ENCODE data around the gene PUSL1. TPM values are rescaled to one million over a fixed set of nuclear protein-coding genes. Genes with fewer than 3 reads are reported as not detected.

Gene PUSL1
- total RNA-seq = 41.6 and 43.4 TPM in 2 replicates
- polyA plus RNA-seq (2012) = 22.1 TPM

DNA sequence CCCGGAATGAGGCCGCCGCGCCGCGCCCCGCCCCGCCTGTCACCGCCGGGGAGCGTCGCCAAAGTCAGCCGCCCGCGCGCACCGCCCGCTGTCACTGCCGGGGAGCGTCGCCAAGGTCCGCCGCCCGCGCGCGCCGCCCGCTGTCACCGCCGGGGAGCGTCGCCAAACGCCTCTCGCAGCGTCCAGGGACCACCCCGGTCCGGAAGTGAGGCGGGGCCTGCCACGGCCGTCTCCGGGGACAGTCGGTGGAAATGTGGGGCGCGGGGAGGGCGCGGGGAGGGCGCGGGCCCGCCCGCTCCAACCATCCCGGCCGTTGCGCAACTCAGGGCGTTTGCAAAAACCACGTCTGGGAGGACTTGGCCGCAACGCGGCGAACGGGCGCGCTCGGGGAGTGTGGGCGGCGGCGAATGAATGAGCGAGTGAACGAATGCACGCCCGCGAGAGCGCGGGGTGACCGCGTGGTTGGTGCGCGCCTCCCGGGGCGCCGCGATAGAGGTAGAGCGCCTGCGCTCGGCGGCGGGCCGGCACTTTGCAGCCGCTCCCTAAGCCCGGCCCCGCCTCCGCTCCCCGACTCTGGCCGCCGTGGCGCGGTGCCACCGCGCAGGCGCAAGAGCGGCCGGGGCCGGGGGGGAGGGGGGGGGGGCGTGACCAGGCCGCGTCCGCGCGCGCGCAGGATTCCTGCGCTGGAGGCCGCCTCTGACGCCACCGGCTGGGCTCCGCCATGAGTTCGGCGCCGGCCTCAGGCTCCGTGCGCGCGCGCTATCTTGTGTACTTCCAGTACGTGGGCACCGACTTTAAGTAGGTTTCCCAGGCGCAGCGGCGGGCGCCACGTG lies at the start of gene PUSL1, which contains the start of gene ACAP3:
Gene PUSL1, plus strand, starts transcription at position 675 of the 833 bp plus-strand sequence. Its CDS starts 47 bp downstream, at position 722.
Gene ACAP3, minus strand, starts transcription at position 8 of the 833 bp plus-strand sequence. CDS start 115 bp downstream, outside the sequence.
- peak; percentile 90 for DNase-seq (ENCODE audit: low read depth)

GRCh38 chr1:1259119-1259488 lies 49.3 kb upstream of the PUSL1 start:
- DNase-seq (ENCODE audit: low read depth) = no peak

- DNase-seq (ENCODE audit: low read depth) = no peak
Measured at GRCh38 chr1:1259540-1259939, 48.9 kb upstream of the PUSL1 start.

DNA sequence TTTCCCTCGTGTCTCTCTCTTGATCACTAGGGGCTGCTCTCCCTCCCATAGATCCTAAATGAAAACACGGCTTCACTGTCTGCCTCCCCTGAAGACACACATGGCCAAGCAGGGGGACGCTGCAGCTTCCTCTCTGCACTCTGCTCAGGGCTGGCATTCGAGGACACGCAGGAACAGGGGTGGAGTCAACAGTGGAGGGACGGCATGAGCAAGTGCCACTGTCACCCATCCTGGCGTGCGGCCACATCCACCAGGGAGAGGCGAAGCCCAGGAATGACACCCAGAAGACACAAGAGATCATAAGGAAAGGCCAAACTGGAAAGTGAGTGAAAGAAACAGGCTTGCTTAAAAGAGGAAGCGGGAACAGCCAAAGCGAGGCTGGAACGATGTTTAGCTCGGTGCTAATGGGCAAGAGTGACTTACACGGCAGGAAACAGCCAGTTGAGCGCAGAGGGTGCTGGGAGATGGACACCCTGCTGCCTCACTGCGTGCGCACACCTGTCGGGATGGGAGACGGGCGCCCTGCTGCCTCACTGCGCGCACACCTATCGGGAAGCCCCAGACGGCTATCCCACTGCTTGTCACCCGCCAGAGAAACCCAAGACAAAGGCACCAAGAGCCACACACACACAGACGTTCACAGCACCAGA lies 48.3 kb upstream of the PUSL1 start:
- no peak for DNase-seq (ENCODE audit: low read depth)

- DNase-seq (ENCODE audit: low read depth) = no peak
Measured at GRCh38 chr1:1260843-1261560, 47.4 kb upstream of the PUSL1 start.

DNA sequence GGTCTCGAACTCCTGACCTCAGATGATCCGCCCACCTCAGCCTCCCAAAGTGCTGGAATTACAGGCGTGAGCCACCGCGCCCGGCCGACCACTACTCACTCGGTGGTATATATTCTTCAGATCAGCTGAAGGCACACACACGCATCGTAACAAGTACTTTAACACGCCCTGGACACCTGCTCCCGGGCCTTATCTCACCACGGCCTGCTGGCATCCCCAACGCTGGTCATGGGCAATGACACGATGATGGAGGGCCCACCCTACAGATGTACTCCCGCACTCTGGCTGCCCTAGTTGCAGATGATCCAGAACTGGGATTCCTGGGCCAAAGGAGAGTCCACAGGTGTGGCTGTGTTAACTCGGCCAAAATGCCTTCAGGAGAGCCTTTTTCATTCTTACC lies 46.3 kb upstream of the PUSL1 start:
- no peak for DNase-seq (ENCODE audit: low read depth)

DNA sequence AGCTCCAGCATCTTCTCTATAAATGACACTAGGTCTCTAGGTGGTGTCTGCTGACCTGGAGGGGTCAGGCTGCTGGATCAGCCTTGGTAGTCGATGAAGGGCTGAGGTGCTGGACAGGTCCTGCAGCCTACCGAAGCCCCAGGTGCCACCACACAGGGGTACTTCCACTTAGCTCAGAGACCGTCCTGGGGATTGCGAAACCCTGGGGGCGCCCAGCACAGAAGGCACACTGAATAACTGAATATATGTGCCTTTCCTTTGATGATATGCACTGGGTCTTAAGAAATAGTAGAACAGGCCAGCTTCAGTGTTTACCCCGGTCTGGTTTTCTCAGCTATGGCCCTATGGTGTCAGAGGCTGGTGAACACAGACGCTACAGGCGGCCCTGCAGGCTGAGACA lies 45.6 kb upstream of the PUSL1 start:
- no peak for DNase-seq (ENCODE audit: low read depth)

DNA sequence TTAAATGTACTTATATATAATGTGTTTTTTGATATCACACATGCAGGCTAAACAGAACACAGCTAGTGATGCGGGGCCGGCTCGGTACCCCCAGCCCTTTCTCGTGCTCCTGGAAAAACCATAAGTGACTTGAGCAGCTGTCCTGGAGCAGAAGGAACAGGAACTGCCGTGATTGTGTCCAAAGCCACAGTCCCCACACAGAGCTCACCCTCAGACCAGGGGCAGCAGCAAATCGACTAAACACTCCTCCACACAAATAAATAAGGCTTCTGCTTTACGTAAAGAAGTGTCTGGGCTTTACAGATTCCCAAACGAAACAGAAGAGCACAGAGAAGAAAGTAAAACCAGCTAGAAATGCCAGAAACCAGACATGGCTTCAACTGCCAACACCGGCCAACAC lies 44.4 kb upstream of the PUSL1 start:
- DNase-seq (ENCODE audit: low read depth) = peak; percentile 77

DNA sequence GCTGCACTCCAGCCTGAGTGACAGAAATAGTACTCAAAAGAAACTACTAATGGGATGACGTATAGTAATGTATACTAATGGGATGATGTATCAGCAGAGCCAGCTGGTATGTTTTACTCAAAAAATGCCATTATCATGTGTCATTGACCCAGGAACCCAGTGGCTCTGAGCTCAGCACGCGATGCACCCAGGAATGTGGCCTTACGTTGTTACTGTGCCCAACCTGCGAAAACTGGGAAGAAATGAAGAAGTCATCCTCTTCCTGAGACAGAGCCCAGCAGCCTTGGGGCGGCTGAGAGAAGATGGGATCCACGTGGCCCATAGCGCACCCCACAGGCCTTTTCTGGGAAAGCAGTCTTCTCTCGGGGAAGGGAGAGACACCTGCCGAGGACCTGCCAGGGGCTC lies 43.5 kb upstream of the PUSL1 start:
- DNase-seq (ENCODE audit: low read depth) = peak; percentile 83

DNA sequence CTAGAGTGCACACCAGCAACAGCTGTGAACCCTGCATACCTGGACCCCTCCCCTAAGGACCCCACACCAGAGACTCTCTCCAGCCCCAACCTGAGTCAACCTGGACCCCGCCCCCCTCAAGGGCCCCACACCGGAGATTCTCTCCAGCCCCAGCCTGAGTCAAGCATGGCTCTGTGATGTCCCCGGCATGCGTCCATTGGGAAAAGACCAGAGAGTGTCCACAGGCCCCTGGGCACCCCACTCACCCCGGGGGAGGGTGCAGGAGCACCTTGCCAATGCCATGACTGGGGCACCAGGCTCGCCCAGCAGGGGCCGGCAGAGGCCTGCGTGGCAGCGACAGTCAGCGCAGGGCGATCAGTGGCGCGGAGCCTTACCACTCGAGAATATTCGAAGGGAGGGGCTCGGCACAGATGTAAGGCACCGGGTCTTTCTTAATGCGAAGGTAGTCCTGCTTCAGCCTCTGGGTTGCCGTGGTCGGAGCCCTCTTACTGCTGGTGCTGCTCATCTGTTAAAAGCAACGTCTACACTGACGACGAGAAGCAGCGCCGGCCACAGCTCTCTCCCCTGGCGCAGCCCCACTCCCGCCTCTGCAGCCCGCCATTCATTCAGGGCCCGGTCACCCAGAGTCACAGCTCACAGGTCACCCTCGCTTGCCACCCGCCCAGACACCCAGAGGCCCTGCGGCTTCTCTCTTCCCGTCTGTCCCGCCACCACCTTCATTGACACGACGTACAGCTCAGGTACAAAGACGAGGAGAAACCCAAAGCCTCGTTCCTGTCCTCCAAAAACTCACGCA lies 40.7 kb upstream of the PUSL1 start:
- no peak for DNase-seq (ENCODE audit: low read depth)

DNA sequence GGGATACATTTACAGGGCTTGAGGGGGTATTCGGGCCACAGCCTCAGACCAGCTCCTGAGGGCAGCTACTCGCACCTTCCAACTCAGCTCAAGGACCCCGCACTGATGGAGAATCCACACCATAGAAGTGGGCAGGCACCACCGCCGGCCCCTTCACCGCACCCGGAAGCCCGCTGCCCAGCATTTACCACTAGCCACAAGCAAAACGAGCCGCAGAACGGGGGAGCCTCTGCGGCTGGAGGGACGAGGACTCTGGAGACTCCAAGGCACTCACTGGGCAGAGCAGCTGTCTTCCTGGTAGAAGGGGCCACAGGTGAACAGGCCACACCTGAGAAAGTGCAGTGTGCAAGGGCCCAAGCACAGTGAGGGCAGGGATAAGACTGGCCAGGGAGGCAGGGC lies 40.1 kb upstream of the PUSL1 start:
- no peak for DNase-seq (ENCODE audit: low read depth)

DNA sequence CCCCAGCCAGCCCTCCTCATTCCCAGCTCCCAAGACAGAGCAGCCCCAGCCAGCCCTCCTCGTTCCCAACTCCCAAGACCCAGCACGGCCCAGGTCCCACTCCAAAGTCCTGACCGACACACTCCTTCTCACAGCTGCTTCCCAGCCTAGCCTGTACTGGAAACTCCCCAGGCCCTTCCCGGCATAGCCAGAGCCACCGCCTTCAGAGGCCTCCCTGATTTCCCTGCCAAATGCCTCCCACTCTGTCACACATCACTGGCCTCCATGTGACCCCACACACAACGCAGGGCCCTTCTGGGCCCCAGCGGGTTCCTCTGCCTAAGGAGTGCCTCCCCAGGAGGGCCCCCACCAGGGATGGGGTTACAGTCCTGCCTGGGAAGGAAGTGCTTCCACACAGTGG lies 37.6 kb upstream of the PUSL1 start:
- DNase-seq (ENCODE audit: low read depth) = no peak

- DNase-seq (ENCODE audit: low read depth) = no peak
Measured at GRCh38 chr1:1272341-1273208, 35.8 kb upstream of the PUSL1 start.

DNA sequence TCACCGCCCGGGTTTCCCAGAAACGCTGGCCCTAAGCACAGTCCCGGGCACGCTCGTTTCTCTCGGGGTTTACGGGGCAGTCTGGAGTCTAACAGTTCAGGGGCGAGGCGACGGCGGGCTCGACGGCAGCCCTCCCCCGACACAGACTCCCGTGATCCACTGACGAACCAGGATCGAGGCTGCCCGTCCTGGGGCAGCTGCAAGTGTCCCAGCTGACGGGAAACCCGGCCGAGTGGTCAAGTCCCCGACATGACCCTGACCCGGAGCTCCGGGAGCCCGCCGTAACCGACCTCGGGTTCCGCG lies 35.2 kb upstream of the PUSL1 start:
- DNase-seq (ENCODE audit: low read depth) = peak; percentile 38

DNA sequence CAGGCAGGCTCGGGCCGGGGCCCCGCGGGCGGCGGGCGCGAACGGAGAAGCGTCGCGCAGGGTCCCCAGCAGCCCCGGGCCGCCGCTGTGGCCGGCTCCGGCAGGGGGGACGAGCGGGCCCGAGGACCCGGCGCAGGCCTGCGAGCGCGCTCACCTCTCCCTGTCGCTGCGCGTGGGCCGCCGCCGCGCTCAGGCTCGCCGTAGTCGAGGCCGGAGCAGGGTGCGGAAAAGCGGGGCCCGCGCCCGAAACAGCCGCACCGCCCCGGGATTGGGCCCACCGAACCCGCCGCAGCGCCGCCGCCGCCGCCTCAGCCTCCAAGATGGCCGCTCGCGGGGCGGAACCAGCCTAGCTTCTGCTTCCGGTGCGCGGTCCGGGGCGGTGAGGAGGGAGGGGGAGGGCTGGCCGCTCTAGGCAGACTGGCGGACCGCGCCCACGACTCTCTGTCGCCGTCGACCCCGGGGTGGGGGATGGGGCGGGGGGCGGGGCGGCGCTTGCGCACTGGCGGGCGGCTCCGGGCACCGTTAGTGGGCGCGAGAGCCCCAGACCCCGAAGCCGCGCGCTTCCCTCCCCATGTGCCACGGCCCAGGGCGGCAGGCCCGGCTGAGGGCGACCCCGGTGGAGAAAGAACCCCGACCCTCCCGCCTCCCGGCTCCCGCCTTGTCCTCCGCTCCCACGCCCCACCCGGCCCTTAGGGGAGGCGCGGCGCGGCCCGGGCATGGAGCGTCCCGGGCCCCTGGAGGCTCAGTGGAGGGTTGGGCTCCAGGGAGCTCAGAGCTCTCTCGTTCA lies 34.7 kb upstream of the PUSL1 start, which contains the start of gene UBE2J2:
Gene UBE2J2, minus strand, starts transcription at position 343 of the 787 bp plus-strand sequence. CDS start 5,862 bp downstream, outside the sequence.
- peak; percentile 87 for DNase-seq (ENCODE audit: low read depth)

DNA sequence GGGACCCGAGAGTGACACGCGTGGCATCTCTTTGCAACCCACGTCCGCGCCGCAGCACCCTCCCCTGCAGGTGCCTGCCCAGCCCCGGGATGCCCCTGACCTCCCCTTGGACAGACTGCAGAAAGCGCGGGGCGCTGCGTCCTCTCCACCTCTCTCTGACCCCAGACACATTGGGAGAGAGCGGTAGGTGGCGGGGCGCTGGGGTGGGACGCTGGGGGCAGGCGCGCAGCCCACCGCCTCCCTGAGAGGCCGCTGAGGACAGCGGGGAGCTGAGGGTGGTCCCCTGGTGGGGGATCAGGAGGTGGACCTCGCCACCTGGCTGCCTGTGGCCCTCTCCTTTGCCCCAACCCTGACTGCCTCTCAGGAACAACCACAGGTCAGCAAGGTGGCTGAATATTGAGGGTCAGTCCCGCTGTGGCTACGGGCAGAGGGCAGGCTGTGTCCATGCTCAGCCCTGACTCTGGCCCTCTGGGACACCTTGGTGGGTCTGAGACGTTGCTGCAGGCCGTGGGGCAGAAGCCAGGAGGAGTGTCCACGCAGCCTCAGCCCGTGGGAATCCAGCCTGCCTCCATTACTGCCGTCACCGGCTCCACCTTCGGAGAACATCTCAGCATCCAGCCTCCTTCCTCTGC lies 34.0 kb upstream of the PUSL1 start:
- DNase-seq (ENCODE audit: low read depth) = no peak

DNA sequence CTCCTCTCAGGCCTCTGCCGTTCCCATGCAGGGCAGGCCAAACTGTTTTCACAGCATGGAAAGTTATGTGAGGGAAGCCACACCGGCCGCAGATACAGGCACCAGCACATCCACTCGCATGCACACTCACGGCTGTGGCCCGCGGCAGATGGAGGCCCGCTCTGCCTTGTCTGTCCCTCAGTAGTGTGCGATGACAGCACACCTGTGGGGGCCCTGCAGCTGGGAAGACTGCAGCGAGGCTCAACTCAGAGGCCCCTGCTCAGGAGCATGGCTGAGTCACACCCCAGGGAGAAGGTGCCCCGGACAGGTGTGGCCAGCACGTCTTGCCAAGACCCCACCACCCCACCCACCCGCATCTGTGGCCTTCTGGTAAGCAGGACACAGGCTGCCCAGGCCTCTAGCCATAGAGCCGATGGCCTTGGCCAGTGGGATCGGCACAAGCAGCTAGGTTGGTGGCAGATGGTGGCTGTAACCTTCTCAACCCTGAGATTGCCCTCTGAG lies 33.4 kb upstream of the PUSL1 start:
- peak; percentile 34 for DNase-seq (ENCODE audit: low read depth)

- no peak for DNase-seq (ENCODE audit: low read depth)
Measured at GRCh38 chr1:1275836-1276235, 32.6 kb upstream of the PUSL1 start.

DNA sequence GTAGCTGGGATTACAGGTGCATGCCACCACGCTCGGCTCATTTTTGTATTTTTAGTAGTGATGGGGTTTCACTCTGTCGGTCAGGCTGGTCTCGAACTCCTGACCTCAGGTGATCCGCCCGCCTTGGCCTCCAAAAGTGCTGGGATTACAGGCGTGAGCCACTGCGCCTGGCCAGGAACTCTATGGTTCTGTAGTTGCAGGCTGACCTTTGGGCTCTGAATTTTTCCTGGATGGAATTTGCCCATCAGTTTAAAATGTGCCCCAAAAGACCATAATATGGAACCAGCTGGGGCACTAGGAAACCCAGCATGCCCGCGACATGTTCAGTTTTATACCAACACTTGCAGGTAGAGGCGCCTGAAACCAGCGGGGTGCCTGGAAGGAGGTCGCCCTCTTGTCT lies 29.8 kb upstream of the PUSL1 start:
- no peak for DNase-seq (ENCODE audit: low read depth)

Data from myocyte (in vitro differentiated cells).